NCI-H187 (cell line): ENCODE measurements around the gene SDHA.
"Not testable (repeated sequence)": the region's sequence is repeated elsewhere in the genome, so short reads cannot be mapped to it uniquely, and the experiment has no call there.

Source experiments
- DNase-seq, 2 experiments: peaks; one replicate each; lab custom pipeline; 2025; lab: John Stamatoyannopoulos, UW

SDHA gene

GRCh38 chr5:186091-187041 lies 31.8 kb upstream of the SDHA start:
- DNase-seq, result no peak

DNA sequence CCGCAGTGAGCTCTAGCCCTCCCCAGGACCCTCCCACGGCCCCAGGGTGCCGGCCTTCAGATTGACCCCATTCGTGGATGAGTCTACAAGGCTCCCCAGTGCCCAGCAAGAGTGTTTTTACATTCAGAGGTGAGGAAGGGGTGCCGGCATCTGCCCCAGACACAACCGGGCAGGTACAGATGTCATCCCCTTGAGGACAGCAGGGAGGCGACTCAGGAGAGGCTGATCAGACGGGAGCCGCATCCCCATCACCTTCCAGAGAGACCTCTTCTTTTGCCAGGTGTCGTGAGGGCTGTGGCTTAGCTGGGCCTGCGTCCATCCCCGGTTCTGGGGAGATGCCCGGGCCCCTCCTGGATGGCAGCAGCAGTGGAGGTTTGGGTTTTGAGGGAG lies 31.1 kb upstream of the SDHA start:
- DNase-seq, result no peak

GRCh38 chr5:187617-188451 lies 30.3 kb upstream of the SDHA start:
- DNase-seq, result no peak

GRCh38 chr5:188488-189481 lies 29.3 kb upstream of the SDHA start:
- DNase-seq, result peak; percentile 72 to 84

DNA sequence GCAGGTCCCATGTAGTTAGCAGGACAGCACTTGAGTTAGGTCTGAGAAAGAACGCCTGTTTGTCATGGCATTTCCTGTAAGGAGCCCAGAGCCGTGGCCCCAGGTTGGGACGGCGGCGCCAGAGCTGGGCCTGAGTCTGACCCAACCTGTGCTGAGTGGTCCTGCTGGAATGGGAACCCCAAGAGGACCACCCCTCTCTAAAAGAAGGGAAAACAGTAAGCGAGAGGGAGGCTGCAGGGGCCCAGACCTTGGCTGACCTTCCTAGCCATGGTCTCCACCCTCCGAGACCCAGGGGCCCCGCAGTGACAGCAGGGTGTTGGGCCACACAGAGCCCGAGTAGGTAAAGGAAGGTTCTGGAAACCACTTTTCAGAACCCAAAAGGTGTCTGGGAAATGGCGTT lies 28.6 kb upstream of the SDHA start:
- DNase-seq, result no peak

DNA sequence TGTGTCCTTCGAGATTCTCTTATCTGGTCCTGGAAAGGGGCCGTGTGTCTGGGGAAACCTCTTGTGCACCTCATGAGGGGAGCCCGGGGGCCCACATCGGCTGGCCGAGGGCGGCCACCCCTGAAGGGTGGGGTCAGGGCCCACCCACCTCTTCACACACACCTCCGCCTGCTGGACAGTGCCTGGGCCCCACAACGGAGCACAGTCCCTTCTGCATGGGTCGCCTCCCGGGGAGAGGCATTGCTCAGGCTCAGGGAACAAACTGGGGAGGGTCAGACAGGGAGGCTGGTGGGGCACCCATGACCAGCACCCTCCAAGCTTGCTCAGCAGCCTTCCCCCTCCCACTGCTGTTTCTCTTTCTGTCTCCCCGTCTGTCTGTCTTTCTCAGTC lies 28.1 kb upstream of the SDHA start:
- DNase-seq, result no peak

GRCh38 chr5:190366-191035 lies 27.6 kb upstream of the SDHA start:
- no peak for DNase-seq

GRCh38 chr5:191036-191948 lies 26.8 kb upstream of the SDHA start, which contains the start of gene LRRC14B:
TSS of gene LRRC14B (plus strand) at chr5:191495. CDS start at chr5:191539, 44 bp downstream.
- no peak for DNase-seq

DNA sequence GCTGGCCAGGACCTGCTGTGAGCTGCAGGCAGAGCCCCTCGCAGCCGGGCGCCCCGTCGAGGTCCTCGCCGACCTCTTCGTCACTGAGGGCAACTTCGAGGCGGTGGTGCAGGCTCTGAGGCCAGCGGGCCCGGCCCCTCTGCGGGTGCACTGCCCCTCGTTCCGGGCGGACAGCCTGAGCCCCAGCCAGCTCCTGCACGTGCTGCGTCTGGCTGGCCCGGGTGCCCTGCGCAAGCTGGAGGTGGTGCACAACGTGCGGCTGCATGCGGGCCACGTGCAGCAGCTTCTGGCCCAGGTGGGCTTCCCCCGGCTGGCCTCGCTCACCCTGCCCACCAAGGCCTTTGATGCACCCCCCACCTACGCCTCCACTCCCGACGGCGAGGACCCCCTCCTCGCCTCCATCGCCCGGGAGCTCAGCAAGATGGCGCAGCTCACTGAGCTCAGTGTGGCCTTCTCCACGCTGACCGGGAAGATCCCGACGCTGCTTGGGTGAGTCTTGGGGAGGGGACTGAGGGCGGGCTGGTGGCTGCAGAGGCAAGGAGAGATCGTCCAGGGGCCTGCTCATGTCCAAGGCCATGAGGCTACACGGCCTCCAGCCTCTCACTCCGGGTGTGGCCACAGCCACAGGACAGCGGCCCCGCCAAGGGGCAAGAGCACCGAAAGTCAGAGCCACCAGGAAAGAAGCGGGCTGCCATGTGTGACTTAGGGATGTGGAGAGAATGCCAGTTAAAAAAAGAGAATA lies 26.0 kb upstream of the SDHA start:
- DNase-seq, result no peak

GRCh38 chr5:192691-192969 lies 25.5 kb upstream of the SDHA start:
- no peak for DNase-seq

DNA sequence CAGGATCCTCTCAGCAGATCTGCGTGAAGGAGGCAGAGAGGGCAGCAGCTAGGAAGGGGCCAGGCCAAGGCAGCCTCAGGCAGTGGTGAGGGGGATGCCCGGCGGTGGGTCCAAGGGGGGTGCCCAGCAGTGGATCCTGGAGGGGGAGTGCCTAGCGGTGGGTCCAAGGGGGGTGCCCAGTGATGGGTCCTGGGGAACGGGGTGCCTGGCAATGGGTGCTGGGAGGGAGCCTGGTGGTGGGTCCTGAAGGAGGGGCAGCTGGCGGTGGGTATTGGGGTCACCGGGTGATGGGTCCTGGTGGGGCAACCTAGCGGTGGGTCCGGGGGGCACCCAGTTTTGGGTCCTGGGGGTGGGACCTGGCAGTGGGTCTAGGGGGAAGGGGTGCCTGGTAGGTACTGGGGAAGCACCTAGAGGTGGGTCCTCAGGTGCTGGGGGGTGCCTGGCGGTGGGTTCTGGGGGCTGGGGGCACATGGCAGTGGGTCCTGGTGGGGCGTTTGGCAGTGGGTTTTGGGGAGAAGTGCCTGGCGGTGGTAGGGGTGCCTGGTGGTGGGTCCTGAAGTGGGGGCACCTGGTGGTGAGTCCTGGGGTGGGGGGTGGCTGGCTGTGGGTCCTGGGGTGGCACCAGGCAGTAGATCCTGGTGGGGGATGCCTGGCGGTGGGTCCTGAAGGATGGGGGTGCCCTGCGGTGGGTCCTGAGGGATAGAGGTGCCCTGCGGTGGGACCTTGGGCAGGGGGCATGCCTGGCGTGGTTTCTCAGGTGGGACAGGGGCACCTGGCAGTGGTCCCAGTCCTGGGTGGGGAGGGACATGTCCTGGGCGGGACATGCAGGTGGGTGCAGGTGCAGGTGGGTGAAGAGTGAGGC lies 24.9 kb upstream of the SDHA start:
- DNase-seq, result no peak

- DNase-seq, result no peak
Observed at GRCh38 chr5:194102-194501, 24.0 kb upstream of the SDHA start.

- DNase-seq, result no peak
Observed at GRCh38 chr5:194603-195209, 23.4 kb upstream of the SDHA start.

- no peak for DNase-seq
Observed at GRCh38 chr5:195401-196160, 22.5 kb upstream of the SDHA start.

- no peak for DNase-seq
Observed at GRCh38 chr5:196350-196749, 21.8 kb upstream of the SDHA start.

DNA sequence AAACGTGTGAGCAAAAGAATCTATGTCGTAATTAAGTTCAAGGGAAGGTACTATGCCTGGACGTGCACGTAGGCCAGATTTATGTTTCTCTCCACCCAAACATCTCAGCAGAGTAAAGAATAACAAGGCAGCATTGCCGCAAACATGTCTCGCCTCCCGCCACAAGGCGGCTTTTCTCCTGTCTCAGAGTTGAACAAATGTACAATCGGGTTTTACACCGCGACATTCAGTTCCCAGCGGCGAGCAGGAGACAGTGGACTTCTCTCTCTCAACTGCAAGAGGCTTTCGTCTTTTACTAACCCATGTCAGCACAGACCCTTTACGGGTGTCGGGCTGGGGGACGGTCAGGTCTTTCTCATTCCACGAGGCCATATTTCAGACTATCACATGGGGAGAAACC lies 21.1 kb upstream of the SDHA start:
- DNase-seq, result not testable (repeated sequence)

DNA sequence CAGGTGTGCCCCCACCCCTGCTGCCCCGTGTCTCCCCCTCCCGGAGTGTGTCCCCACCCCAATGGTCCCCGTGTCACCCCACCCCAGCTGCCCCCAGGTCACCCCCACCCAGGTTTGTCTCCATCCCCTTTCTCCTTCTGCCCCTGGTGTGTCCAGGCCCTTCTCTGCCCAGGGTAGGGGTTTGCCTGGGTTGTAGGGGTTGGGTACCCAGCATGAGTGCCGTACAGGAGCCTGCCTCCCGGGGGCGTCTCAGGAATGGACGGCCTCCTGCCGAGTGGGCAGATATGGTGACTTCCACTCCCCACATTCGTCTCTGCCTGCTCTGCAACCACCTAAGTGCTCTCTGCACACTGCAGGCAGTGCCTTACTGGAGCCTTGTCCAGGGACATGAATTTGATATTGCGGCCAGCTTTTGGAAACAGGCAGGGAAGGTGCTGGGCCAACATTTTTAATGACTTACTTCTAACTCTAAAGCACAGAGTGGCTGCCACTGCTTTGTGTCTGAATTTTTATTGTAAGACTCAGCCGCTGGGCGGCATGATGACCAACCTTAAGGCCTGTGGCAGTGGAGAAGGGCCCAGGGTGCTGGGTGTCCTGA lies 20.1 kb upstream of the SDHA start:
- DNase-seq, result no peak
